NOMO-1 (cell line): ENCODE results near the gene TPSB2.
"Not testable (repeated sequence)": the region's sequence is repeated elsewhere in the genome, so short reads cannot be mapped to it uniquely, and the experiment has no call there.

Experiments used
- DNase-seq, 2 experiments: peaks; one replicate each; lab custom pipeline; 2025; ENCODE audit not compliant: unreplicated experiment in 2 of 2; lab: John Stamatoyannopoulos, UW

TPSB2 gene

DNA sequence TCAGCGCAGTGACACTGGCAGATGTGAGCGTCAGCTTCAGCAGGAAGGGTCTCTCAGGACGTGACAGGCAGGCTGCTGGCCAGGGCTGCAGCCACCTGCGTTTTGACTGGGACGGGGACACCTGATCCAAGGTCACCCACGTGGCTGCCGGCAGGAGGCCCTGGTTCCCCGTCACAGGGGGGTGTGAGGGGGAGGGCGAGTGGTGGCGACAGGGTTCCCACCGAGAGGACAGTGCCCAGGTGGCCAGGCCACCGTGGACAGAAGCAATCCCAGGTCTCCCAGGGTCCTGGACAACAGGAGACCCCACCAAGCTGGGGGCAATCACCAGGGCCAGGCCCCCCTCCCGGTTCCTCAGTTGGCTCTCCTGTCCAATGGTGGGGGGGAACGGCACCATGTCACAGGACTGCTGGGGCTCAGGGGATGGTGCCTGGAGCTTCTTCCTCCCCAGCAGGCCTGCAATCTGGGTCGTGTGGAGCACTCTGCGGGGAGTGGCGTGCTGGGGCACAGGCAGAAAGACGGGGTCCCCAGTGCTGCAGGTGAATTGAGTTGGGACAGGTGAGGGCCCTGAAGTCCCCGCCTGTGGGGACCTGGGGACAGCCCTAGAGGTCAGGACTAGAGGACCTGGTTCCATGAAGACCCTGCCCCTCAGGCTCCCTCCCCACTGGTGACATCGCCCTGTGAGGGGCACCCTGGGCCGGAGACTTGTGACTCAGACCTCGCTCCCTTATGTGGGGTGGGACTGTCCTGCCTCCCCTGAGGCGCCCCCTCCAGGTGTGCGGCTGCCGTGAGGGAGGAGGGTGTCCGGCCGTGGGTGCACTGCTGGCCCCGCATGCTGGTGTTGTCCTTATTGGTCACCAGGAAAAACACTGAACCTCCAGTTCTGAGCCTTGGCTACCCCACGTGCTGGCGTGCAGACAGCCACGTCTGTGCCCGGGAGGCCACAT is 14.2 kb upstream of the TPSB2 start:
- DNase-seq, result not testable (repeated sequence)

DNA sequence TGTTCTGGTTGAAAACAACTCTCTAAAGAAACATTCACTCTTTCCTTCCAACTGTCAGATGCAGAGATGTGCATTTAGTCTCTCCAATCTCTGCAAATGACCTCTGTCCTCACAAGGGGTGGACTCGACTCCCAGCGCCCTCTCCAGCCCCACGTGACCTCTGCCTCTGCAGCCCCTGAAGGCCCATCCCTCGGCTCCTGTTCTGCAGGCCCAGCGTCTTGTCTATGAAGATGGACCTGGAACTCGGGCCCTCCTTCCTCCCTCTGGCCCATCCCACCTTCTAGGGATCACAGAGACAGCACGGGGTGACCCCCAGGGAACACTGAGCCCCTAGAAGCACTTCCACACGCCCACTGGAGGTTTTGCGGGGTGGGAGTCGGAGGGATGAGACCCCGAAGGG is 13.4 kb upstream of the TPSB2 start:
- DNase-seq, result not testable (repeated sequence)

DNA sequence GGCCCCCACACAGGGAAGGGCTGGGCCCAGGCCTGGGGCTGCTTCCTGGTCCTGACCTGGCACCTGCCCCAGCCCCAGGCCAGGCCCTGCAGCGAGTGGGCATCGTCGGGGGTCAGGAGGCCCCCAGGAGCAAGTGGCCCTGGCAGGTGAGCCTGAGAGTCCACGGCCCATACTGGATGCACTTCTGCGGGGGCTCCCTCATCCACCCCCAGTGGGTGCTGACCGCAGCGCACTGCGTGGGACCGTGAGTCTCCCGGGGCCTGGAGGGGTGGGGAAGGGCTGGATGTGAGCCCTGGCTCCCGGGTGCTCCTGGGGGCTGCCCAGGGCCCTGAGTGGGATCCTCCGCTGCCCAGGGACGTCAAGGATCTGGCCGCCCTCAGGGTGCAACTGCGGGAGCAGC is 11.1 kb upstream of the TPSB2 start:
- DNase-seq, result not testable (repeated sequence)

DNA sequence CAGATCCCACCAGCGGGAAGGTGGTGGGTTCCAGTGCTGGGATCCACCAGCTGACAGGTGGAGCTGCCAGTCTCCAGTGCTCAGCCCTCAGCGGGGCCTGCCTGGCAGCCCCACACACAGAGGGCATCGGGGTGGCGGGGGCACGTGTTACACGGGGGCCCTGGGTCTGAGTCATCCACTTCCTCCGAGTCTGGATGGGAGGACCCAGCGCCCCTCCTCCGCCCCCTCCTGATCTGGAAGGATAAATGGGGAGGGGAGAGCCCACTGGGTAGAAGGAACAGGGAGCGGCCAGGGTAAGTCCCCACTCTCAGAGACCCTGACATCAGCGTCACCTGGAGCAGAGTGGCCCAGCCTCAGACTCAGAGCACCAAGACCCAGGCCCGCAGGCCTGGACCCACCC is 10.5 kb upstream of the TPSB2 start, which contains the start of gene TPSAB1:
Gene TPSAB1, plus strand, starts transcription at position 270 of the 400 bp plus-strand sequence. CDS start 234 bp downstream, outside the sequence.
- DNase-seq, result not testable (repeated sequence)

GRCh38 chr16:1239575-1239974 is 9.6 kb upstream of the TPSB2 start:
- DNase-seq, result not testable (repeated sequence)

DNA sequence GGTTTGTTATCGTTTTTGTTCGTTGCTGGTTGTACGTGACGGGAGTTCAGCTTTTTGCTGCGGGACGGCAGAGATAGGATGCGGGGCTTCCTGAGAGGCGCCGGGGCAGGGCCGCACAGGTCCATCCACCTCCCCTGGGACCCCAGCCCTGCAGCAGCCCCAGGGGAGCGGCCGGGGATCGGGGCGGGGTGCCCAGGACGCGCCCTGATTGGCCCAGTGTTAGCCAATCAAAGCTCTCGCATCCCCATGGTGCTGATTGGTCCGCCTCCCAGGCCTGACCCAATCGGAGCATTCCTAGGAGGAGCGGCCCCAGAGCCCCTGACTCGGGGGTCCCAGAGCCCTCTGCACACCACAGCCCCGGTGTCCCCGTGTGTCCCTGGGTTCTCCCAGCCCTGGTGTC is 8.9 kb upstream of the TPSB2 start:
- DNase-seq, result not testable (repeated sequence)

- no peak for DNase-seq
These were observed 8.0 kb upstream of the TPSB2 start for GRCh38 chr16:1237990-1238389.

DNA sequence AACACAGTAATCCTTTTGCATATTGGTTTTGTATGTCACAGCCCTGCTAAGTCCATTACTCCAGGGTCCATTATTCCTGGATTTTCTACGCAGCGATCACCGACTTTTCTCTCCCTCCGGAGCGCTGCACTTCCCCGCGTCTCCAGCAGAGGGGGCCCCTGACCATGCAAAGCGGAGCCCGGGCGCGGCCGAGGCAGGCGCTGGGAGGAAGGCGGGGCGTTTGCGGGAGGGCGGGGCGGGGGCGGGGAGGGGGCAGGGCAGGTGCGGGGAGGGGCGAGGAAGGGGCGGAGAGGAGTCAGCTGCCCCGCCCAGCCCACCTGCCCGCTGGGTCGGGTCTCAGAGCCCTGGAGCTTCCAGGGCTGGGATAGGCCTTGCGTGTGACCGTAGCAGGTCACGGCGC is 6.7 kb upstream of the TPSB2 start:
- not testable (repeated sequence) for DNase-seq

DNA sequence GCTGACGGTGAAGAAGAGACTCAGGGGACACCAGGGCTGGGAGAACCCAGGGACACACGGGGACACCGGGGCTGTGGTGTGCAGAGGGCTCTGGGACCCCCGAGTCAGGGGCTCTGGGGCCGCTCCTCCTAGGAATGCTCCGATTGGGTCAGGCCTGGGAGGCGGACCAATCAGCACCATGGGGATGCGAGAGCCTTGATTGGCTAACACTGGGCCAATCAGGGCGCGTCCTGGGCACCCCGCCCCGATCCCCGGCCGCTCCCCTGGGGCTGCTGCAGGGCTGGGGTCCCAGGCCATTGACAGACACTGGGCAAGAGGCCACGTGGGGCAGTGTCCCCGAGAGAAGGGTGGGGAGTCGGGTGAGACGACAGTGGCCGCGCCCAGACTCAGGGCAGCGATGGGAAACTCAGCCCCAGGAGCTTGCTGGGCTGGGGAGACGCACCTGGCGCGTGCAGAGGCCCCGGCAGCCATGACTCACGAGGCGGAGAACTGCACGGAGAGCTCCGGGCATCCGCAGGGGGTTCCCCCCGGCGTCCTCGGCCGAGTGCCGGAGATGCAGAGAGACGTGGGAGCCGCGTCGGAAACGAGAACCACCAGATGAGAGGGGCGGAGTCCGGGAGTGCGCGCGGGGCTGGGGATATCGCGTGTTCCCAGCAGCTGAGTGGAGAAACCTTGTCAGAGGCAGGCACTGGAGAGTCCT is 2.2 kb upstream of the TPSB2 start:
- DNase-seq, result not testable (repeated sequence)

DNA sequence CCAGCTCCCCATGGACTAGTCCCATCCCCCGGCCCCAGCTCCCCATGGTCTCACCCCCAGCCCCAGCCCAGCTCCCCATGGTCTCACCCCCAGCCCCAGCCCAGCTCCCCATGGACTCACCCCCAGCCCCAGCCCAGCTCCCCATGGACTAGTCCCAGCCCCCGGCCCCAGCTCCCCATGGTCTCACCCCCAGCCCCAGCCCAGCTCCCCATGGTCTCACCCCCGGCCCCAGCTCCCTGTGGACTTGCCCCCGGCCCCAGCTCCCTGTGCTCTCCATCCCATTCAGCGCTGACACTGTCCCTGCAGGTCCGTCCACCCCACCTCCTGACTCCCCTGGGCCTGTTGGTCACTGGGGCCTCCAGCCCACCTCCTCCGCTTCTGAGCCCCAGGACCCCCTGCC is 1.3 kb upstream of the TPSB2 start:
- DNase-seq, result not testable (repeated sequence)

GRCh38 chr16:1230471-1231212 is 658 bp upstream of the TPSB2 start:
- DNase-seq, result not testable (repeated sequence)

DNA sequence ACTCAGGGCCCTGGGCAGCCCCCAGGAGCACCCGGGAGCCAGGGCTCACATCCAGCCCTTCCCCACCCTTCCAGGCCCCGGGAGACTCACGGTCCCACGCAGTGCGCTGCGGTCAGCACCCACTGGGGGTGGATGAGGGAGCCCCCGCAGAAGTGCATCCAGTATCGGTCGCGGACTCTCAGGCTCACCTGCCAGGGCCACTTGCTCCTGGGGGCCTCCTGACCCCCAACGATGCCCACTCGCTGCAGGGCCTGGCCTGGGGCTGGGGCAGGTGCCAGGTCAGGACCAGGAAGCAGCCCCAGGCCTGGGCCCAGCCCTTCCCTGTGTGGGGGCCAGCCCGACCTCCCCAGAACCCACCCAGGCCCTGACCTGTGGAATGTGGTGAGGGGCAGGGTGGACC is 508 bp downstream of the TPSB2 start:
- not testable (repeated sequence) for DNase-seq

- DNase-seq, result not testable (repeated sequence)
These were observed 1.8 kb downstream of the TPSB2 start for GRCh38 chr16:1228227-1228626.

DNA sequence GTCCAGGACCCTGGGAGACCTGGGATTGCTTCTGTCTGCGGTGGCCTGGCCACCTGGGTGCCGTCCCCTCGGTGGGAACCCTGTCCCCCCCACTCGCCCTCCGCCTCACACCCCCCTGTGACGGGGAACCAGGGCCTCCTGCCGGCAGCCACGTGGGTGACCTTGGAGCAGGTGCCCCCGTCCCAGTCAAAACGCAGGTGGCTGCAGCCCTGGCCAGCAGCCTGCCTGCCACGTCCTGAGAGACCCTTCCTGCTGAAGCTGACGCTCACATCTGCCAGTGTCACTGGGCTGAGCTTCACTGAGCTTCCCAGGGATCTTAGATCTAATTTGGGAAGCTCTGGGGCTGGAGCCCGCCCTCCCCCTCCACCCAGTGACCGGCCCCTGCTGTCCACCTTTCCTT is 3.3 kb downstream of the TPSB2 start:
- not testable (repeated sequence) for DNase-seq

DNA sequence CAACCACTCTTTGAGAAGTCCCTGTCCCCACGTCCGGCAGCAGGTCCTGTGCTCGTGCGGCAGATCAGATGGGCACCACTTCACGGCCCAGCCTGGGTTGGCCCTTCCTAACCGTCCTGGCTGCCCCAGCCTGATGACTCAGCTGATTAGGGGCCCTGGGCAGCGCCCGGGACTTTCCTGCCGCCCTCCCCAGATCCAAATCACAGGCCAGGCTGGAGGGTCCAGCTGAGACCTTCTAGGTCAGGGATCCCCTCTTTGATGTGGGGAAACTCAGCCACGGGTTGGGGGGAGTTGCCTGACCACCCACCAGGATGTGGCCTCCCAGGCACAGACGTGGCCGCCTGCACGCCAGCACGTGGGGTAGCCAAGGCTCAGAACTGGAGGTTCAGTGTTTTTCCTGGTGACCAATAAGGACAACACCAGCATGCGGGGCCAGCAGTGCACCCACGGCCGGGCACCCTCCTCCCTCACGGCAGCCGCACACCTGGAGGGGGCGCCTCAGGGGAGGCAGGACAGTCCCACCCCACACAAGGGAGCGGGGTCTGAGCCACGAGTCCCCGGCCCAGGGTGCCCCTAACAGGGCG is 4.2 kb downstream of the TPSB2 start:
- not testable (repeated sequence) for DNase-seq

GRCh38 chr16:1225051-1225451 is 4.9 kb downstream of the TPSB2 start, which contains the start of gene TPSG1:
Gene TPSG1, minus strand, starts transcription at chr16:1225268. Its CDS starts 16 bp downstream, at chr16:1225252.
- DNase-seq, result no peak

GRCh38 chr16:1224558-1224957 is 5.4 kb downstream of the TPSB2 start:
- DNase-seq, result no peak

DNA sequence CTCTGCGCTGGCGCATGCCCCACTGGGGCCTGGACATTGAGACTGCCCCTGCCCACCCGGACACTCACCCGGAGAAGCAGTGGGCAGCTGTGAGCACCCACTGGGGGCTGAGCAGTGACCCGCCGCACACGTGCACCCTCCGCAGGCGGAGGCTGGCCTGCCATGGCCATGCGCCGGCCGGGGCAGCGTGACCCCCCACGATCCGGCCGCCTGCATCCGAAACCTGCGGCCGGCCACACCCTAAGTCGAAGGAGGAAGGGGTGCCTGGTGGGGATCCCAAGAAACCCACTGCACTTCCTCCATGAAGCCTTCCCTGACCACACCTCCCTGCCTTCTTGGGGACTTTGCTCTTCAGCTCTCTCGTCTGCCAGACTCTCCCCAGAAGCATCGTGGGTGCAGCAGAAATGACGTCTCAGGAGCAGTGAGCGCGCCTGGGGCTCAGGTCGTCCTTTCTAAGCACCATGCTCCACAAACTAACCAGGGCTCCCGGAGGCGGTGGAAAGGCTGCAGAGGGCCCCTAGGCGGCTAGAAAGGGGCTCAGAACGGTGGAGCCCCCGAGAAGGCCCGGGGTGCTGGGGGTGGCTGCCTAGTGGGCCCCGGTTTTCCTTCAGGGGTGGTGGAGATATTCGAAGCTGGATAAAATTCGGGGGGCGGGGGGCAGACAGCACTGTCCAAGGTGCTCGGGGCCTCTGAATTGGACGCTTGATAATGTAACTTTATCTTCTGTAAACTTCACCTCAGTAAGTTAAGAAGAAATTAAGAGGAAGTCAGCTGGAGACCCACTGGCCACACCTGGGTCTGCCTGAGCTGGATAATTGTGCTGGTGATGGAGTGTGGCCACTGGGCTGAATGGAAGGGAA is 6.4 kb downstream of the TPSB2 start:
- DNase-seq, result no peak

- DNase-seq, result no peak
These were observed 7.2 kb downstream of the TPSB2 start for GRCh38 chr16:1222553-1223354.
